Measurements from ENCODE around the gene PPFIA3.

GRCh38 chr19:49071860-49072547 is 47.3 kb upstream of the PPFIA3 start:
- TF ChIP-seq EZH2 (IDR thresholded peaks at IDR 0.05; ENCODE audit: low read length, missing control alignments) (peak; percentile 95), CTCF (conservative IDR thresholded peaks at IDR 0.05 in 1 of 2, IDR thresholded peaks at IDR 0.05 in 1 of 2; ENCODE audit: low read depth in 1 of 2, low read length in 2 of 2) (no peak)

Measured in fibroblast of lung (primary cell).